KMS-11 (cell line): Measurements from ENCODE around the gene PKN3.

ENCODE experiments used
- H2AFZ ChIP-seq: fragments of 200-600 bp; sonication (generic); 2 replicates; pipeline ENCODE4 v1.6.1; 2016; ENCODE audit warnings: antibody characterized with exemption, mixed run types, low read depth
- H3K27ac ChIP-seq: fragments of 200-600 bp; sonication (generic); 2 replicates; pipeline ENCODE4 v1.6.1; 2016; ENCODE audit warnings: mild to moderate bottlenecking, mixed run types
- H3K27me3 ChIP-seq: fragments of 200-600 bp; sonication (generic); 2 replicates; pipeline ENCODE4 v1.6.1; 2017; ENCODE audit warnings: mild to moderate bottlenecking, low read depth, mixed run types, moderate library complexity; ENCODE audit not compliant: insufficient read depth
- H3K36me3 ChIP-seq: fragments of 200-600 bp; sonication (generic); 2 replicates; pipeline ENCODE4 v1.6.1; 2017; ENCODE audit warnings: mild to moderate bottlenecking, mixed run types; ENCODE audit not compliant: insufficient read depth
- H3K4me1 ChIP-seq: fragments of 200-600 bp; sonication (generic); 2 replicates; pipeline ENCODE4 v1.6.1; 2016; ENCODE audit warnings: mild to moderate bottlenecking, low read depth, mixed run types; ENCODE audit not compliant: poor library complexity, severe bottlenecking
- H3K4me2 ChIP-seq: fragments of 200-600 bp; sonication (generic); 2 replicates; pipeline ENCODE4 v1.7.0; 2016; ENCODE audit warnings: mild to moderate bottlenecking, mixed run types
- H3K4me3 ChIP-seq: fragments of 200-600 bp; sonication (generic); IDR thresholded peaks from 2 replicates; pipeline ENCODE4 v1.6.1; 2017; ENCODE audit warnings: low read depth, low read length, mixed read lengths; ENCODE audit not compliant: insufficient read depth
- H3K79me2 ChIP-seq: fragments of 200-600 bp; sonication (generic); 2 replicates; pipeline ENCODE4 v1.6.1; 2016; ENCODE audit warnings: low read depth, mixed run types; ENCODE audit not compliant: insufficient read depth
- H3K9ac ChIP-seq: fragments of 200-600 bp; sonication (generic); 2 replicates; pipeline ENCODE4 v1.6.1; 2016; ENCODE audit warnings: mild to moderate bottlenecking, mixed run types
- H4K20me1 ChIP-seq: fragments of 200-600 bp; sonication (generic); 2 replicates; pipeline ENCODE4 v1.6.1; 2016; ENCODE audit warnings: mild to moderate bottlenecking, mixed run types; ENCODE audit not compliant: insufficient read depth
- TF ChIP-seq, protein P1 (sequence below): fragments of 200-600 bp; sonication (generic); conservative IDR thresholded peaks from 2 replicates; pipeline ENCODE4 v1.6.1; 2017; ENCODE audit warnings: low read depth, mild to moderate bottlenecking, antibody characterized with exemption, low read length, moderate library complexity, mixed read lengths

PKN3 gene

DNA sequence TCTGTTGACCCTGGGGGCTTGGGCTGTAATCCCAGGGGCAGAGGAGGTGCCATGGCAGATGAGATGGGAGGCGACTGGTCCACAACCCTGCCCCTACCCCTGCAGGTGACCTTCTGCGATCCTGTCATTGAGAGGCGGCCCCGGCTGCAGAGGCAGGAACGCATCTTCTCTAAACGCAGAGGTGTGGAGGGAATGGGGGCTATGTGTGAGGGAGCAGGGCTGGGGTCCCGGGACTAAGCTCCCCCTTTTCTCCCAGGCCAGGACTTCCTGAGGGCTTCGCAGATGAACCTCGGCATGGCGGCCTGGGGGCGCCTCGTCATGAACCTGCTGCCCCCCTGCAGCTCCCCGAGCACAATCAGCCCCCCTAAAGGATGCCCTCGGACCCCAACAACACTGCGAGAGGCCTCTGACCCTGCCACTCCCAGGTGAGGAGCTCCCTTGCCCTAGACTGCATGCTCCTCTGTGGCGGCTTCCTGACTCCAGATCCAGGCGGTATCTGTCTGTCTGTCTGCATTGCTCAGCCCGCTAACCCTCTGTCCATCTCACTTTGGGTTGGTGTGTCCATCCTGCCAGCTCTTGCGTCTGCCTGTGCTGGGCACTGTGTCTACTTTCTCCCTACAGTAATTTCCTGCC, 11.8 kb downstream of the PKN3 start:
- Histone ChIP-seq H3K27ac (no peak overlapping the region), H3K4me1 (no peaks in the 10 kb centered on the region), H3K4me3 (no peak overlapping the region), H3K9ac (no peak overlapping the region), H2AFZ (no peak overlapping the region), H3K36me3 (no peaks in the 10 kb centered on the region), H3K27me3 (no peaks in the 10 kb centered on the region), H3K4me2 (no peak overlapping the region), H4K20me1 (no peaks in the 10 kb centered on the region), H3K79me2 (no peaks in the 10 kb centered on the region)
- TF ChIP-seq, protein P1, sequence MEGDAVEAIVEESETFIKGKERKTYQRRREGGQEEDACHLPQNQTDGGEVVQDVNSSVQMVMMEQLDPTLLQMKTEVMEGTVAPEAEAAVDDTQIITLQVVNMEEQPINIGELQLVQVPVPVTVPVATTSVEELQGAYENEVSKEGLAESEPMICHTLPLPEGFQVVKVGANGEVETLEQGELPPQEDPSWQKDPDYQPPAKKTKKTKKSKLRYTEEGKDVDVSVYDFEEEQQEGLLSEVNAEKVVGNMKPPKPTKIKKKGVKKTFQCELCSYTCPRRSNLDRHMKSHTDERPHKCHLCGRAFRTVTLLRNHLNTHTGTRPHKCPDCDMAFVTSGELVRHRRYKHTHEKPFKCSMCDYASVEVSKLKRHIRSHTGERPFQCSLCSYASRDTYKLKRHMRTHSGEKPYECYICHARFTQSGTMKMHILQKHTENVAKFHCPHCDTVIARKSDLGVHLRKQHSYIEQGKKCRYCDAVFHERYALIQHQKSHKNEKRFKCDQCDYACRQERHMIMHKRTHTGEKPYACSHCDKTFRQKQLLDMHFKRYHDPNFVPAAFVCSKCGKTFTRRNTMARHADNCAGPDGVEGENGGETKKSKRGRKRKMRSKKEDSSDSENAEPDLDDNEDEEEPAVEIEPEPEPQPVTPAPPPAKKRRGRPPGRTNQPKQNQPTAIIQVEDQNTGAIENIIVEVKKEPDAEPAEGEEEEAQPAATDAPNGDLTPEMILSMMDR: no peak

DNA sequence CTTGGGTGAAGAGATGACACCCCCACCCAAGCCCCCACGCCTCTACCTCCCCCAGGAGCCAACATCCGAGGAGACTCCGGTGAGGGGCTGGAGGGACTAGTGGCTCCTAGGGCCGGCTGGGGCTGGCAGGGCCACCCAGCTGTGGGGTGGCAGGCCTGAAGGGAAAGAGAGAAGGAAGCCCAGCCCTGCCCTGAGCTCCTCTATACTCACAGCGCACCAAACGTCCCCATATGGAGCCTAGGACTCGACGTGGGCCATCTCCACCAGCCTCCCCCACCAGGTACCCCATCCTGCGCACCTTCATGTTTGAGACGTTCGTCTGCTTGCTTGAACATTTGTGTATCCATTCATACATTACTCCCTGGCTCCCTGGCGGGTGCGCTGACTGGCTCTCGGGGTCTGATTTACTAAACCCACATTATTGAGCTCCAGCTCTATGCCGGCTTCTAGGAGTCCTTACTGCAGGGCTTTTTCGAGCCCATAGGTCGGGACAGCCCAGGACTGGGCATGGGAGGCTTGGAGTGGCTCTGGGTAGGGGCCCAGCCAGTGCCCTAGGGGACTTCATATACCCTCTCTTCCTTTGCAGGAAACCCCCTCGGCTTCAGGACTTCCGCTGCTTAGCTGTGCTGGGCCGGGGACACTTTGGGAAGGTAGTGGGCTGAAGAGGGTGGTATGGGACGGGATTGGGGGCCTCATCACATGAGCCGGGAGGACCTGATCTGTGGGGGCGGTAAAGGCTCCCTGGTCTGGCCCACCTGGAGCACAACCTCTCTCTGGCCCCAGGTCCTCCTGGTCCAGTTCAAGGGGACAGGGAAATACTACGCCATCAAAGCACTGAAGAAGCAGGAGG, 12.5 kb downstream of the PKN3 start:
- Histone ChIP-seq H4K20me1 (no peaks in the 10 kb centered on the region), H3K27ac (no peak overlapping the region), H3K4me2 (no peak overlapping the region), H3K4me1 (no peaks in the 10 kb centered on the region), H2AFZ (no peak overlapping the region), H3K36me3 (no peaks in the 10 kb centered on the region), H3K79me2 (no peaks in the 10 kb centered on the region), H3K9ac (no peak overlapping the region), H3K27me3 (no peaks in the 10 kb centered on the region), H3K4me3 (no peak overlapping the region)
- TF ChIP-seq, protein P1: no peak

DNA sequence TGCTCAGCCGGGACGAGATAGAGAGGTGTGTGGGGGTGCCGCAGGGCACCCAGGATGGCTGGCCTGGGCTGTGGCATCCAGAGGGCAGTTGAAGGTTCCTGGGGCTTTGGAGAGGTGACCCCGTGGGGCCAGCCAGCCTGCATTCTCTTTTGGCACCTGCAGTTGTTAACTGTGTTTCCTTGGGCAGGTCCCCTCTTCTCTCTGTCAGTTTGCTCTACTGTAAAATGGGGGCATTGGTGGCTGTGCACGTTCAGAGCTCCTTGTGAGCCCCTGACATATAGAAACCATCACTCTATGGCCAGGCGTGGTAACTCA, 13.1 kb downstream of the PKN3 start:
- Histone ChIP-seq H4K20me1 (no peaks in the 10 kb centered on the region), H3K4me3 (no peak overlapping the region), H3K36me3 (no peaks in the 10 kb centered on the region), H3K4me2 (no peak overlapping the region), H3K79me2 (no peaks in the 10 kb centered on the region), H3K4me1 (no peaks in the 10 kb centered on the region), H3K27ac (no peak overlapping the region), H3K9ac (no peak overlapping the region), H3K27me3 (no peaks in the 10 kb centered on the region), H2AFZ (no peak overlapping the region)
- TF ChIP-seq, protein P1: no peak

DNA sequence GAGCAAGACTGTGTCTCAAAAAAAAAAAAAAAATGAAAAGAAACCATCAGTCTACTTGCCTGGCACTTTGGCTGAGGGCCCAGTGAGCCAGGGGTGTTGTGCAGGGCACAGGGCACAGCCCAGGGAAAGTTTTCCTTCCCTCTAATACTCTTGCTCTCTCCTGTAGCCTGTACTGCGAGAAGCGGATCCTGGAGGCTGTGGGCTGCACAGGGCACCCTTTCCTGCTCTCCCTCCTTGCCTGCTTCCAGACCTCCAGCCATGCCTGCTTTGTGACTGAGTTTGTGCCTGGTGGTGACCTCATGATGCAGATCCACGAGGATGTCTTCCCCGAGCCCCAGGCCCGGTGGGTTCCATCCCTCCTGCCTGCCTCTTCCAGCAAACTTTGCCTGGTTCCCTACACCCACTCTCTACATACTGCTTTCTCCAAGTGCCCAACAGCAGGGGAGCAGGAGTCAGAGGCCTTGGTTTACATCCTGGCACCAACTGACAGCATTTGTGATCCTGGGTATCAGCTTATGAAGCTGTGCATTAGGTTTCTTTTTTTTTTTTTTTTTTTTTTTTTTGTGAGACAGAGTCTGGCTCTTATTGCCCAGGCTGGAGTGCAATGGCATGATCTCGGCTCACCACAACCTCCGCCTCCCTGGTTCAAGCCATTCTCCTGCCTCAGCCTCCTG, 14.4 kb downstream of the PKN3 start:
- Histone ChIP-seq H3K4me2 (no peak overlapping the region), H3K27me3 (no peaks in the 10 kb centered on the region), H3K4me3 (no peak overlapping the region), H2AFZ (no peak overlapping the region), H3K27ac (no peak overlapping the region), H3K4me1 (no peaks in the 10 kb centered on the region), H3K79me2 (no peaks in the 10 kb centered on the region), H3K9ac (no peak overlapping the region), H3K36me3 (no peaks in the 10 kb centered on the region), H4K20me1 (no peaks in the 10 kb centered on the region)
- TF ChIP-seq, protein P1: no peak
